NB4 (cell line): ENCODE data around the gene OXGR1.
A peak's percentile ranks its signal among the peaks of the same experiment; 100 is the strongest.

Source experiments
- DNase-seq: peaks from one replicate; pipeline ENCODE4 v3.0.0; 2010; ENCODE audit warnings: low read depth
- H3K4me3 ChIP-seq: one replicate; pipeline ENCODE4 v1.5.1; 2011; ENCODE audit warnings: mild to moderate bottlenecking, low read depth, low read length, moderate library complexity
- CTCF ChIP-seq: IDR thresholded peaks from one replicate; pipeline ENCODE4 v1.5.1; 2012; ENCODE audit warnings: low read depth, low read length
- MAX ChIP-seq: IDR thresholded peaks from 2 replicates; pipeline ENCODE4 v1.6.1; 2011; ENCODE audit warnings: low read depth, low read length
- MYC ChIP-seq: IDR thresholded peaks from 2 replicates; pipeline ENCODE4 v1.6.1; 2011; ENCODE audit warnings: low read depth, low read length
- POLR2A ChIP-seq: IDR thresholded peaks from 2 replicates; pipeline ENCODE4 v1.6.1; 2011; ENCODE audit warnings: mild to moderate bottlenecking; ENCODE audit not compliant: insufficient read length; ENCODE audit errors: extremely low read depth

The OXGR1 gene

GRCh38 chr13:96960379-96960778 is 33.9 kb downstream of the OXGR1 start:
- no peak overlapping the region for H3K4me3 ChIP-seq
- DNase-seq: no peak
- TF ChIP-seq MAX: no peak

- H3K4me3 ChIP-seq: no peak overlapping the region
- TF ChIP-seq CTCF (peak; percentile 72), POLR2A (no peak)
- peak; percentile 29 for DNase-seq
These were observed 35.9 kb downstream of the OXGR1 start for GRCh38 chr13:96958286-96958891.

GRCh38 chr13:96952595-96952994 is 41.7 kb downstream of the OXGR1 start:
- no peak overlapping the region for H3K4me3 ChIP-seq
- TF ChIP-seq CTCF (no peak), MYC (no peak), POLR2A (no peak), MAX (no peak)
- no peak for DNase-seq

GRCh38 chr13:96948127-96948526 is 46.1 kb downstream of the OXGR1 start:
- H3K4me3 ChIP-seq: no peak overlapping the region
- TF ChIP-seq MAX: no peak
- TF ChIP-seq MYC: no peak
- TF ChIP-seq POLR2A: no peak
- no peak for TF ChIP-seq CTCF
- DNase-seq: no peak

GRCh38 chr13:96947343-96947910 is 46.8 kb downstream of the OXGR1 start:
- TF ChIP-seq MYC (no peak), CTCF (no peak), POLR2A (no peak), MAX (no peak)
- no peak overlapping the region for H3K4me3 ChIP-seq
- DNase-seq: no peak

GRCh38 chr13:96946709-96947311 is 47.5 kb downstream of the OXGR1 start:
- TF ChIP-seq CTCF: no peak
- TF ChIP-seq MYC: no peak
- no peak for TF ChIP-seq POLR2A
- TF ChIP-seq MAX: no peak
- DNase-seq: no peak
- H3K4me3 ChIP-seq: no peak overlapping the region
